ENCODE results near the gene TOR4A.
A peak's percentile ranks its signal among the peaks of the same experiment; 100 is the strongest.

The TOR4A gene

DNA sequence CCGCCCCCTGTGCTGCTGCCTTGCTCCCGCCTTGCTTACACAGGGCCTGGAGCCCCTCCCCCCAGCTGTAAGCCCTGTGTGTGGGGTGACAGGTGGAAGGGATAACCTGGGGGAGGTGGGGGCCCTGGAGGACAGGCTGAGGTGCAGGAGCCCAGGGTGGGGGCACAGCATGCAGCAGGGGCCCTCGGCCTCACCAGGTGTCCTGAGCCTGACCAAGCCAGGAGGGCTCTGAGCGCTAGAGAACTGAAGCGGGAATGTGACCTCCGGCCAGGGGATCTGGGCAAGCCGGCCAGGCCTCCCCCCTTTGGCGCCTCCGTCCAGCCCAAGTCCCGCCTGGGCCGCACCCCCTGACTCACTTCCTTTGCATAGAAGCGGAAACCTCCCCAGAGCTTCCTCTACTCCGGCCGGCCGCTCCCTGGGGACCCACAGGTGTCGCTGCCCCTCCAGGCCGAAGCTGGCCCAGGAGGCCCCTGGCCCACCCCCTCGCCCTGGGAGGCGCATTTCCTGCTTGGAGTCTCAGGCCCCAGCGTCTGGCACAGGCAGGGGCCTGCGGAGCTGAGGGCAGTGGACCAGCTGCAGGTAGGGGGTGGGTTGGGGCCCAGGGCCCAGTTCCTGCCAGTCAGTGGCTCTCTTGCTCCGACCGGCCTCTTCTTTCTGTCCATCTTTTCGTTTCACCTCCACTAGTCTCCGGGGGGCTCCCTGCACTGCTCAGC lies at the start of gene TOR4A:
Gene TOR4A (plus strand): TSS at position 398 of the 713 bp plus-strand sequence. CDS start 964 bp downstream, outside the sequence.
- no peak for DNase-seq

DNA sequence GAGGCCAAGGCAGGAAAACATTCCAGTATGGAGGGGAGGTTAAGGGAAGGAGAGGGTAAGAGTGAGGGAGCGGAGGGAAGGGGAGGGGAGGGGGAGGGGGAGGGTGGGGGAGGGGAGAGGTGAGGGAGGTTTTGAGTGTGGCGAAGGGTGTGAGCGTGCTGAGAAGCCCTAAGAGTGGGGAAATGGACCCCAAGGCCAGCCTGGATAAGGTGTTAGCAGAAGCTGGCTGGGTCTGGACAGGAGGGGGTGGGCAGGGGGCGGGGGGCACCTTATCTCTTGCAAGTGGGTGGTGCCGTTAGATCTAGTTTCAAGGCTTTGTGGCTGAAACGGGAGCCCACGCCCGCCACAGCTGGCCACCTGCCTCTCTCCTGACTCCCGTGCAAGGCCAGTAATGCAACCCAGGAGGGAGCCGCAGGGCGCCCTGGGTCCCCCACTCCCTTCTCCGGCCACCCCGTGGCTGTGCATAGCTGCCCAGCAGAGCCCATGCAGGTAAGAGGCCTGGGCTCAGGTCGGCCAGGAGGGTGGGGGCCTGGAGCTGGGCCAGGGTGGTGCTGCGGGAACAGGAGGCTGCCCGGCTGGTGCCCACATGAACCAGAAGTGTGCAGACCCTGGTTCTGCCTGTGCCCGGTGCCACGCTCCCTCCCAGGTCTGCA lies 49.5 kb upstream of the TOR4A start:
- no peak for DNase-seq

- DNase-seq = no peak
Measured at GRCh38 chr9:137228506-137228967, 49.0 kb upstream of the TOR4A start.

GRCh38 chr9:137228968-137229896 lies 48.3 kb upstream of the TOR4A start:
- DNase-seq = no peak

DNA sequence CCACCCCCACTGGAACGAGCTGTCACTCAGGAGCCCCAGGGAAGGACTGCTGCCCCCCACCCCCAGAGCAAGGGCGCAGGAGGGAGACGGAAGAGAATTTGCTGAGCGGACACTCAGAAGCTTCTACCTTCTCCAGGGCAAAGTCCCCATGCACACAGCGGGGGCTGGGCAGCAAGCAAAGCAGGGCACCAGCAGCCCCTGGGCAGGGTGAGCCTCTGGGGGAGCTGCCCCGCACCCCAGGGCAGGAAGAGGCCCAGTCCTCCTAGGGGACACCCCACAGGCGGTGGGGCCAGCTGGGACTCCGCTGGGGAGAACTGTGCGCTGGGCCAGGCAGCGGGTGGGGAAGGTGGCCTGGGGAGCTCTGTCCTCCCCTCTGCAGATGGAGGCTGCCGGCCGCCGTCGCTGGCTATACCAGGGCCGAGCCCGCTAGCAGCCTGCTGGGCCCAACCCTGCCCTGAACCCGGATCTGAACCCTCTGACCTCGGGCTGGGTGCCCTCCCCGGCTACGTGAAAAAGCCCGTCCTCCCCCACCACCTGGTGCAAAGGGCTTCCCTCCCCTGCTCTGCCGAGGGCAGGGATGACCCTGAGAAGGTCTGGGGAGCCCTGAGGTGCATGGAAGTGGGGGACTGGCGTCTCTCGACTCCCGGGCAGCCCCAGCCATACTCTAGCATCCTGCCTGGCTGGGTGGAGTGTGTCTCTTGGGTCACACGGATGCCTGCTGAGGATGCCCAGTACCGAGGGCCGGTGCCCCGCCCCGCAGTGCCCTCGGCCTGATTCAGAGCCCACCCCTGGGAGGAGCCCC lies 47.4 kb upstream of the TOR4A start:
- DNase-seq = no peak

- no peak for DNase-seq
Measured at GRCh38 chr9:137230705-137231371, 46.7 kb upstream of the TOR4A start, which contains the start of gene SLC34A3. Gene SLC34A3 (plus strand): TSS chr9:137230901. CDS start chr9:137231703, 802 bp downstream.

DNA sequence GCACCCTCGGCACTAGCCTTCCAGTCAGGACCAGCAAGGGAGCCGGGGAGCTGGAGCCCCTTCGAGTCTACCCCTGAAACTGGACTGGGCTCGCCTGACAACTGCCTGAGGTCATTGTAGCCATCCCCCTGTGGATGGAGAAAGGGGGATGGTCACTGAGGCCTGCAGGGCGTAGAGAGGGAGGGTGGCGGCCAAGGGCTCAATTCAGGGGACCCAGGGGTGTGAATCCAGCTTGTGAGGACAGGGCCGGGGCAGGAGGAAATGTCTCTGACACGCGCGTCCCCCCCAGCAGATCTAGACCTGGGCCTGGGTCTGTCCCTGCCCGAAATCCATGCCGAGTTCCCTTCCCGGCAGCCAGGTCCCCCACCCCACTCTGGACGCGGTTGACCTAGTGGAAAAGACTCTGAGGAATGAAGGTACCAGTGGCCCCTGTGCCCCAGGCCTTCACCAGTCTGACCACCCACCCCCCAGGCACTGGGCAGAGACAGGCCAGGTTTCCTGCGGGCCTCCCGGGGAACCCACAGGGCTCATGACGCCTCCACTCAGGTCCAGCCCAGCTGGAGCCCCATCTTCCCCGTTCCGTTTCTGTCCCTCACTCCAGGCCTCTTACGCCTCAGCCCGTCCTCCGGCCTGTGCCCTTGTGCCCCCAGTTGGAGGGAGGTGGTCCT lies 46.0 kb upstream of the TOR4A start:
- no peak for DNase-seq

DNA sequence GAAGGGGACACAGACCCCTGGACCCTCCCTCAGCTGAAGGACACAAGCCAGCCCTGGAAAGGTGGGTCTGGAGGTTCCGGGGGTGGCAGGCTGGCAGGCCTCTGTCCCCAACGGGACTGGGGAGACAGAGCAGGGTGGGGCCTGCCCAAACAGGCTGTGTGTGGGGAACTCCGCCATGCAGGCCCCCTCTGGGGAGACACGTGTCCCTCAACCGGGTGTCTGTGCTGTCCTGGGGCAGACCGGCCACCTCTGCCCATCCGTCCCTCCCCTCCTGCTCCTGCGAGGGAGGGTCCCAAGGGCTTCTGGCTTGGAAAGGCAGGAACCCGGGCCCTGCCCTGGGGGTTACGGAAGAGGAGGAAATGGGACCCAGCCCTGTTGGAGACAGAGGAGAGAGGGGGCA lies 45.4 kb upstream of the TOR4A start:
- DNase-seq = no peak

DNA sequence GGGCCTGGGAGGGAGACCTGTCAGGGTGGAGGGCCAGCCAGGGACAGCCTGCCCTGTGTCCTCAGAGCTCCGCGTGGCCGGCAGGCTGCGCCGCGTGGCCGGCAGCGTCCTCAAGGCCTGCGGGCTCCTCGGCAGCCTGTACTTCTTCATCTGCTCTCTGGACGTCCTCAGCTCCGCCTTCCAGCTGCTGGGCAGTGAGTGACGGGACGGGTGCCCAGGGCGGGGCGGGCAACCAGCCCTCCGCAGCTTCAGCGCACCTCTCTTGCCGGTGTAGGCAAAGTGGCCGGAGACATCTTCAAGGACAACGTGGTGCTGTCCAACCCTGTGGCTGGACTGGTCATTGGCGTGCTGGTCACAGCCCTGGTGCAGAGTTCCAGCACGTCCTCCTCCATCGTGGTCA lies 45.0 kb upstream of the TOR4A start:
- DNase-seq = no peak

- no peak for DNase-seq
Measured at GRCh38 chr9:137233143-137233980, 44.2 kb upstream of the TOR4A start.

GRCh38 chr9:137234055-137234697 lies 43.4 kb upstream of the TOR4A start:
- DNase-seq = no peak

DNA sequence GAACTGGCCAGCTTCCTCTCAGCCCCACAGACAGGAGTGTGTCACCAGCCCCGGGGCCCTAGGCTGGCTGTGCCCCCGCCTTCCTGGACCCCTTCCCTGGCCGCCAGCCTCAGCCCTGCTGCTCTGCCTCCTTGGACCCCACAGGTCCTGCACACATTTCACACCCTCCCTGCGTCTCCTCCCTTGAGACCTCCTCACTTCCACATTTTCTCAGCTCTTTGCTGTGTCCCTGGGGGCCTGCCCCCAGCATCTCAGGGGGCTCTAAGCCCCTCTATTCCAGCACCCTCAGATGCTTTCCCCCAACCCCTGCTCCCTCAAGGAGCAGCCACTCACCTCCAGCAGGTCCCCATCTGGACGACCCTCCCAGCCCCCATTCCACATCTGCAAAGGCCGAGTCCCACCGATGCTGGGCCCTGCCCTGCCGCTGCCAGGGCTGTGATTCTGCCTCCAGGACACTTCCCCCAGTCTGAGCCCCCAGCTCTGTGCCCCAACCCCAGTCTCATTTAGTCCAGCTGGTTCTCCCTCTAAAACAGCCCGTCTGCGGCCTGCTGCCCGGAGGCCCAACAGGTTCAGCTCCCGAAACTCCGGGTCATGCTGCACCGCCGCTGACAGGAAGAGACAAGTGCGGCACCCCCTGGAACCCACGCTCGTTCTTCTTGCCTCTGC lies 42.6 kb upstream of the TOR4A start:
- no peak for DNase-seq

- no peak for DNase-seq
Measured at GRCh38 chr9:137235424-137236237, 41.9 kb upstream of the TOR4A start.

DNA sequence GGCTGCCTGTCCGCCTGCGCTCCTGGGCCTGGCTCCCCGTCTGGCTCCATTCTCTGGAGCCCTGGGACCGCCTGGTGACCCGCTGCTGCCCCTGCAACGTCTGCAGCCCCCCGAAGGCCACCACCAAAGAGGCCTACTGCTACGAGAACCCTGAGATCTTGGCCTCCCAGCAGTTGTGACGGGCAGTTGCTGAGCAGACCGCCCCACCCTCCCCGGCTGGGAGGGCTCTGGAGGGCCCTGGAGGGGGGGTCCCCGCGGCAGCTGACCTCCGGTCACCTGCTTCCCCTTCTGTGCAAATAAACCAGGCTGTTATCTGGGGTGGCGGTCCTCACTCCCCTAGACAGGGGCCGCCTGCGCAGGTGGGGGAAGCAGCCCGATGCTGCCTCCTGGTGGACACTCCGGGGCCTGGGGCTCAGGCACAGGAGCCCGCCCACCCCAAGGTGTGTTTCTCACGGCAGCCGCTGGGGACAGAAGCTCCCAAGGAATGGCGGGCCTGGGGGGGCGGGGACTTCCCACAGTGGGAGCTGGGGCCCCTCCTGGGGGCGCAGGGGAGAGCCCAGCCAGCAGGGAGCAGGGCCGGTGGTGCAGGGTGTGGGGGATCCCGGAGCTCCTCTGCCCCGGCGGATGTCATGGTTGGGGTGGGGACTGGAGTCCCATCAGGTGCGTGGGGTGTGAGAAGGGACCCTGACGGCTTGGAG lies 41.1 kb upstream of the TOR4A start:
- DNase-seq = peak; percentile 23

DNA sequence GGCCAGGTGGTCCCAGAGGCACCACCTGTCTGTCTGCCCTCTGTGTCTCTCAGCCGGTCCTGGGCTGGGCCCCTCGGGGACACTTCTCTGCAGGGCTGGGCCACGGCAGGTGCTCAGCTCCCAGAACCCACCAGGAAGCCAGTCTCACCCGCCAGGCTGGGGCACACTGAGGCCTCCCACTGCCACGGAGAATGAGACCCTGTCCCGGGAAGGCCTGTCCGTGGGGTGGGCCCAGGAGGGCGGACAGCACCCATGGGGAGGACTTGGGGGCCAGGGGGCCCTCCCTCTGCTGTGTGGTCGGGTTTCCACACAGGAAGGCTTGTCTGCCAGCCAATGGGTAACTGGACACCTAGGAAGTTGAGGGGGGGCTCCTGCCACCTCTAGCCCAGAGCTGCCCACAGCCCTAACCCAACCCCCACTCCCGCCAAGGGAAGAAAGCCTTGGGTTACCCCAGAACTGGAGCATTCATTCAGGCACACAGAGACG lies 40.5 kb upstream of the TOR4A start:
- DNase-seq = no peak

GRCh38 chr9:137237759-137238726 lies 39.5 kb upstream of the TOR4A start:
- no peak for DNase-seq
